IMR-90 (cell line): ENCODE results near the gene ZBTB25. TPM values are rescaled to one million over a fixed set of nuclear protein-coding genes. Genes with fewer than 3 reads are reported as not detected.

Experiments used
- ATAC-seq: fragments of 200-7000 bp; cut with Tn5 transposase; 2 replicates; pipeline ENCODE4 v1.9.1; 2020; ENCODE audit warnings: low read depth, mild to moderate bottlenecking, moderate library complexity
- BruUV-seq: library from RNA; stranded (reverse); fragments of 400-500 nt; replicated peaks from 2 replicates; lab custom pipeline; 2021; lab: Mats Ljungman, UMichigan
- CTCF ChIA-PET: fragments of 300-600 bp; formaldehyde crosslinking; extraction: SDS; loops from one replicate; lab custom pipeline; 2021; ENCODE audit warnings: antibody characterized with exemption; lab: Yijun Ruan, JAX
- POLR2A ChIA-PET: fragments of 300-600 bp; sonication (Branson Sonifier 250); formaldehyde crosslinking; loops from one replicate; lab custom pipeline; 2022; ENCODE audit warnings: antibody characterized with exemption; ENCODE audit not compliant: unreplicated experiment; lab: Charles Lee
- DNase-seq: peaks from one replicate; pipeline ENCODE4 v3.0.0; 2013
- H2AFZ ChIP-seq: replicated peaks from 2 replicates; pipeline ENCODE3; 2013; ENCODE audit warnings: low read length, mild to moderate bottlenecking; ENCODE audit not compliant: poor library complexity
- H2AK5ac ChIP-seq: 2 replicates; pipeline ENCODE4 v1.6.1; 2013; ENCODE audit warnings: low read depth, low read length, inconsistent platforms
- H2AK9ac ChIP-seq: replicated peaks from 2 replicates; pipeline ENCODE3; 2013; ENCODE audit warnings: mild to moderate bottlenecking, low read depth, low read length, moderate library complexity; ENCODE audit not compliant: poor library complexity
- H2BK120ac ChIP-seq: 2 replicates; pipeline ENCODE4 v1.6.1; 2013; ENCODE audit warnings: low read depth, low read length, inconsistent platforms
- H2BK15ac ChIP-seq: 3 replicates; pipeline ENCODE4 v1.6.1; 2013; ENCODE audit warnings: low read depth, low read length, inconsistent platforms
- H2BK20ac ChIP-seq: 2 replicates; pipeline ENCODE4 v1.6.1; 2013; ENCODE audit warnings: low read depth, mild to moderate bottlenecking, inconsistent platforms, low read length, moderate library complexity
- H2BK5ac ChIP-seq: 2 replicates; pipeline ENCODE4 v1.6.1; 2013; ENCODE audit warnings: mild to moderate bottlenecking, low read depth, low read length, inconsistent platforms; ENCODE audit not compliant: poor library complexity, severe bottlenecking
- H3K14ac ChIP-seq: replicated peaks from 2 replicates; pipeline ENCODE4 v1.6.1; 2013; ENCODE audit warnings: low read depth, low read length, inconsistent platforms
- H3K18ac ChIP-seq: 2 replicates; pipeline ENCODE4 v1.6.1; 2013; ENCODE audit warnings: low read depth, low read length, control low read depth
- H3K23ac ChIP-seq: 2 replicates; pipeline ENCODE4 v1.6.1; 2013; ENCODE audit warnings: low read depth, low read length, inconsistent platforms
- H3K27ac ChIP-seq: 2 replicates; pipeline ENCODE4 v1.5.1; 2013; ENCODE audit warnings: mild to moderate bottlenecking, control low read depth, low read length; ENCODE audit not compliant: insufficient read depth
- H3K27me3 ChIP-seq: 2 replicates; pipeline ENCODE4 v1.6.1; 2013; ENCODE audit warnings: low read length; ENCODE audit not compliant: control insufficient read depth, insufficient read depth
- H3K36me3 ChIP-seq: 2 replicates; pipeline ENCODE4 v1.6.1; 2013; ENCODE audit warnings: low read length, mixed read lengths; ENCODE audit not compliant: control insufficient read depth, insufficient read depth
- H3K4ac ChIP-seq: 2 replicates; pipeline ENCODE4 v1.6.1; 2013; ENCODE audit warnings: low read depth, low read length, inconsistent platforms
- H3K4me1 ChIP-seq: 2 replicates; pipeline ENCODE4 v1.6.1; 2013; ENCODE audit warnings: low read length, mixed read lengths; ENCODE audit not compliant: control insufficient read depth, insufficient read depth
- H3K4me2 ChIP-seq: 2 replicates; pipeline ENCODE4 v1.6.1; 2013; ENCODE audit warnings: low read depth, mild to moderate bottlenecking, control low read depth, low read length, moderate library complexity
- H3K4me3 ChIP-seq: 2 replicates; pipeline ENCODE4 v1.5.1; 2013; ENCODE audit warnings: low read depth, mild to moderate bottlenecking, control low read depth, low read length, moderate library complexity; ENCODE audit not compliant: insufficient read depth
- H3K56ac ChIP-seq: 2 replicates; pipeline ENCODE4 v1.6.1; 2013; ENCODE audit warnings: low read length, inconsistent platforms; ENCODE audit not compliant: insufficient read depth; ENCODE audit errors: extremely low read depth
- H3K79me1 ChIP-seq, 2 experiments: 2 replicates each; pipeline ENCODE4 v1.6.1; 2013; ENCODE audit warnings: low read length in 2 of 2, inconsistent platforms in 1 of 2, low read depth in 1 of 2
- H3K9ac ChIP-seq: 2 replicates; pipeline ENCODE4 v1.6.1; 2013; ENCODE audit warnings: low read depth, low read length, control low read depth
- H3K9me1 ChIP-seq: 2 replicates; pipeline ENCODE4 v1.6.1; 2013; ENCODE audit warnings: low read length, inconsistent platforms; ENCODE audit not compliant: insufficient read depth
- H3K9me3 ChIP-seq: 2 replicates; pipeline ENCODE4 v1.6.1; 2013; ENCODE audit warnings: low read length; ENCODE audit not compliant: control insufficient read depth, insufficient read depth
- H4K20me1 ChIP-seq: 2 replicates; pipeline ENCODE4 v1.6.1; 2013; ENCODE audit warnings: low read length, inconsistent platforms; ENCODE audit not compliant: insufficient read depth
- H4K5ac ChIP-seq: 2 replicates; pipeline ENCODE4 v1.6.1; 2013; ENCODE audit warnings: mild to moderate bottlenecking, low read depth, low read length, control low read depth
- H4K8ac ChIP-seq, 2 experiments: 2 replicates each; pipeline ENCODE4 v1.6.1; 2013; ENCODE audit warnings: low read depth in 2 of 2, low read length in 2 of 2, control low read depth in 1 of 2, inconsistent platforms in 1 of 2
- H4K91ac ChIP-seq: 2 replicates; pipeline ENCODE4 v1.6.1; 2013; ENCODE audit warnings: low read depth, low read length, inconsistent platforms; ENCODE audit not compliant: insufficient read depth
- CHD1 ChIP-seq: IDR thresholded peaks from 2 replicates; pipeline ENCODE4 v1.6.1; 2012; ENCODE audit warnings: low read depth, low read length, improper control_type of control experiment
- MAZ ChIP-seq: IDR thresholded peaks from 2 replicates; pipeline ENCODE4 v1.6.1; 2012; ENCODE audit warnings: low read depth, mild to moderate bottlenecking, low read length, improper control_type of control experiment, moderate library complexity, borderline replicate concordance
- WGBS, 2 experiments: methylation state at CpG; one replicate each; pipeline versions ENCODE4 v1.1.5 to v1.1.7; 2013; ENCODE audit warnings: missing lambda C conversion rate in 2 of 2; ENCODE audit not compliant: insufficient read length in 1 of 2; ENCODE audit errors: extremely low coverage in 2 of 2; 5-methylcytosine and 5-hydroxymethylcytosine counted together
- dilution Hi-C: fragments of 300-500 bp; cut with HindIII; formaldehyde crosslinking; loops from one replicate; pipeline ENCODE4 v1.14.3; 2018; ENCODE audit warnings: low sequenced_read_pairs; ENCODE audit not compliant: unreplicated experiment
- in situ Hi-C: fragments of 300-500 bp; cut with MboI; formaldehyde crosslinking; loops from 3 replicates; pipeline ENCODE4 v1.14.3; 2019; ENCODE audit warnings: low sequenced_read_pairs, inconsistent platforms, mixed read lengths
- intact Hi-C: fragments of 100-400 bp; cut with micrococcal nuclease; formaldehyde crosslinking; loops from 2 replicates; pipeline ENCODE4 v1.10.0; 2022
- polyA plus RNA-seq, 3 experiments: library from polyadenylated mRNA; depleted of rRNA; stranded (reverse); fragments of >200 nt; gene quantifications; 2 replicates each; pipeline ENCODE4 v1.2.3, GENCODE V29; 2012; ENCODE audit warnings: low replicate concordance in 1 of 3
- total RNA-seq: library from RNA; depleted of rRNA; stranded (reverse); fragments of >200 nt; gene quantifications from 2 replicates; pipeline ENCODE4 v1.2.3, GENCODE V29; 2012
- TF ChIP-seq, protein P1 (sequence below): fragments of 150-350 bp; IDR thresholded peaks from 2 replicates; pipeline ENCODE4 v1.6.1; 2017; ENCODE audit warnings: mild to moderate bottlenecking, antibody characterized with exemption, low read length, low read depth
- TF ChIP-seq, protein P2 (sequence below): fragments of 150-350 bp; IDR thresholded peaks from 2 replicates; pipeline ENCODE4 v1.6.1; 2016; ENCODE audit warnings: low read depth, mild to moderate bottlenecking, low read length, moderate library complexity, borderline replicate concordance
- TF ChIP-seq, protein P3 (sequence below): conservative IDR thresholded peaks from 2 replicates; pipeline ENCODE4 v1.5.1; 2012; ENCODE audit warnings: mild to moderate bottlenecking, low read depth, low read length, improper control_type of control experiment

Gene ZBTB25
- total and polyA plus RNA-seq, 2 of the 4 experiments (the other 2 are of a cell fraction): 4.4 to 6.6 TPM

DNA sequence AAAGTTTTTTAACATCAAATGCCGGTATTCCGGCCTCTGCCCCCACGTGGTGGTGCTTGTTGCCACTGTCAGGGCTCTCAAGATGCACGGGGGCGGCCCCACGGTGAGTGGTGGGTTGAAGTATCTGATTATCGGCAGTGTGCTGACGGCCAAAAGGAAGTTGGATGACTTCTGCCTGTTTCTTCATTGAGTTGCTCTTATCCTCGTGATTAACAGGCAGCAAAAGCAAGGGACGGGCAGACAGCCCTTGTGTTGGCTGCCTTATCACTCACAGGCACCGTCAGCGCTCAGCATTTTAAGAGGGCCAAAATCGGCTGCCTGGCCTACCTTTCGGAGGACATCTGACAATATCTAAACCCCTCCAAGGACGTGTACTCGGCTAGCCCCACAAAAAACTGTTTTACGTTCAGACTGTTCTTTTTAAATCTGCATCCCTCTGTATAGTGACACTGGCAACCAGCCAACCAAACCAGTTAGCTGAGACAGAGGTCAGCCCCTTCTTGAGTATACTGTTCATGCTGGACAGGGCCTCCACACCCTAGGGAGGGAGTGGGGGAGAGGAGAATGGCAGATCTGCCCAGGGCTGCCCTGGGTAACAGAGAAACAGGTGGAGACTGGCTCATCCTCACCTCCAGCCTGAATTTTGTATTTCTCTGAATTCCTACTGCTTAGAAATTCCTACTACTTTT, 61.2 kb downstream of the ZBTB25 start:
- Histone ChIP-seq H3K79me1 (peaks cover 0 to 23% of the 10 kb centered on the region in 2 experiments; a peak in 1 of 4 replicates), H3K18ac (no peak overlapping the region), H3K23ac (no peak overlapping the region), H2BK20ac (no peak overlapping the region), H4K5ac (no peak overlapping the region), H3K9me1 (peaks cover 23% of the 10 kb centered on the region), H3K4ac (no peak overlapping the region), H3K14ac (no peak overlapping the region), H3K27ac (no peak overlapping the region), H3K9me3 (no peaks in the 10 kb centered on the region), H2AK5ac (no peak overlapping the region), H4K20me1 (no peaks in the 10 kb centered on the region), H3K4me1 (peaks cover 17% of the 10 kb centered on the region), H3K56ac (no peak overlapping the region), H2AFZ (no peak overlapping the region), H4K91ac (no peak overlapping the region), H2BK120ac (no peak overlapping the region), H2AK9ac (no peak overlapping the region), H3K36me3 (peaks cover 25% of the 10 kb centered on the region), H3K4me3 (no peak overlapping the region), H3K4me2 (no peak overlapping the region), H4K8ac (no peak overlapping the region), H2BK5ac (no peak overlapping the region), H3K9ac (no peak overlapping the region), H2BK15ac (no peak overlapping the region), H3K27me3 (no peaks in the 10 kb centered on the region)
- BruUV-seq: no TSS peak
- POLR2A ChIA-PET: no interaction called here
- intact Hi-C loops (no loop called here), in situ Hi-C loops (no loop called here), dilution Hi-C loops (no loop called here)
- ATAC-seq: no peak
- 74% methylated on average over 10 of the region's 17 CpGs; no CpG with 5 or more reads in 1 of the 2 experiments for WGBS, 2 experiments
- CTCF ChIA-PET: interaction anchor here (0.6 kb wide), 1 partner anchor 8 kb away, joined by 4 read pairs; no protein-coding TSS in a partner anchor
- TF ChIP-seq, protein P1, sequence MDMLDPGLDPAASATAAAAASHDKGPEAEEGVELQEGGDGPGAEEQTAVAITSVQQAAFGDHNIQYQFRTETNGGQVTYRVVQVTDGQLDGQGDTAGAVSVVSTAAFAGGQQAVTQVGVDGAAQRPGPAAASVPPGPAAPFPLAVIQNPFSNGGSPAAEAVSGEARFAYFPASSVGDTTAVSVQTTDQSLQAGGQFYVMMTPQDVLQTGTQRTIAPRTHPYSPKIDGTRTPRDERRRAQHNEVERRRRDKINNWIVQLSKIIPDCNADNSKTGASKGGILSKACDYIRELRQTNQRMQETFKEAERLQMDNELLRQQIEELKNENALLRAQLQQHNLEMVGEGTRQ: no peak
- no peak for TF ChIP-seq CHD1
- TF ChIP-seq, protein P2, sequence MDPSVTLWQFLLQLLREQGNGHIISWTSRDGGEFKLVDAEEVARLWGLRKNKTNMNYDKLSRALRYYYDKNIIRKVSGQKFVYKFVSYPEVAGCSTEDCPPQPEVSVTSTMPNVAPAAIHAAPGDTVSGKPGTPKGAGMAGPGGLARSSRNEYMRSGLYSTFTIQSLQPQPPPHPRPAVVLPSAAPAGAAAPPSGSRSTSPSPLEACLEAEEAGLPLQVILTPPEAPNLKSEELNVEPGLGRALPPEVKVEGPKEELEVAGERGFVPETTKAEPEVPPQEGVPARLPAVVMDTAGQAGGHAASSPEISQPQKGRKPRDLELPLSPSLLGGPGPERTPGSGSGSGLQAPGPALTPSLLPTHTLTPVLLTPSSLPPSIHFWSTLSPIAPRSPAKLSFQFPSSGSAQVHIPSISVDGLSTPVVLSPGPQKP: no peak
- TF ChIP-seq, protein P3, sequence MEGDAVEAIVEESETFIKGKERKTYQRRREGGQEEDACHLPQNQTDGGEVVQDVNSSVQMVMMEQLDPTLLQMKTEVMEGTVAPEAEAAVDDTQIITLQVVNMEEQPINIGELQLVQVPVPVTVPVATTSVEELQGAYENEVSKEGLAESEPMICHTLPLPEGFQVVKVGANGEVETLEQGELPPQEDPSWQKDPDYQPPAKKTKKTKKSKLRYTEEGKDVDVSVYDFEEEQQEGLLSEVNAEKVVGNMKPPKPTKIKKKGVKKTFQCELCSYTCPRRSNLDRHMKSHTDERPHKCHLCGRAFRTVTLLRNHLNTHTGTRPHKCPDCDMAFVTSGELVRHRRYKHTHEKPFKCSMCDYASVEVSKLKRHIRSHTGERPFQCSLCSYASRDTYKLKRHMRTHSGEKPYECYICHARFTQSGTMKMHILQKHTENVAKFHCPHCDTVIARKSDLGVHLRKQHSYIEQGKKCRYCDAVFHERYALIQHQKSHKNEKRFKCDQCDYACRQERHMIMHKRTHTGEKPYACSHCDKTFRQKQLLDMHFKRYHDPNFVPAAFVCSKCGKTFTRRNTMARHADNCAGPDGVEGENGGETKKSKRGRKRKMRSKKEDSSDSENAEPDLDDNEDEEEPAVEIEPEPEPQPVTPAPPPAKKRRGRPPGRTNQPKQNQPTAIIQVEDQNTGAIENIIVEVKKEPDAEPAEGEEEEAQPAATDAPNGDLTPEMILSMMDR: no peak
- no peak for TF ChIP-seq MAZ
- DNase-seq: no peak
